ENCODE measurements around the gene SYT1. TPM values are rescaled to one million over a fixed set of nuclear protein-coding genes. Genes with fewer than 3 reads are reported as not detected.

The SYT1 gene
- total RNA-seq, 1 experiment from 2014 or later, result 15.8 TPM

GRCh38 chr12:79451978-79452377, 587.4 kb downstream of the SYT1 start:
- no peak for TF ChIP-seq CTCF (conservative IDR thresholded peaks at IDR 0.05)
- H3K27ac ChIP-seq (ENCODE audit: insufficient read length, low read depth, low read length), result no peak overlapping the region

More at GRCh38 chr12:79451978-79452377, 587.4 kb downstream of the SYT1 start:
- Histone ChIP-seq H2BK15ac (ENCODE audit: low read depth, low read length) (no peak overlapping the region), H2AFZ (ENCODE audit: low read length) (no peak overlapping the region), H3K9me3 (ENCODE audit: control insufficient read depth, low read depth, low read length) (no peaks in the 10 kb centered on the region), H4K20me1 (ENCODE audit: control insufficient read depth, insufficient read depth, insufficient read length) (no peaks in the 10 kb centered on the region), H3K18ac (ENCODE audit: insufficient read length, low read depth, low read length) (no peak overlapping the region), H3K27me3 (ENCODE audit: insufficient read depth, low read length) (no peaks in the 10 kb centered on the region), H2BK20ac (ENCODE audit: low read depth, low read length, poor library complexity, severe bottlenecking) (no peak overlapping the region), H4K91ac (ENCODE audit: insufficient read length, low read depth, low read length) (no peak overlapping the region), H4K5ac (ENCODE audit: insufficient read length, low read depth, low read length) (no peak overlapping the region), H2AK5ac (ENCODE audit: insufficient read length, low read length) (no peak overlapping the region), H3K23me2 (ENCODE audit: insufficient read length, low read depth, low read length, poor library complexity, severe bottlenecking) (no peaks in the 10 kb centered on the region), H2BK120ac (ENCODE audit: low read depth, low read length, poor library complexity, severe bottlenecking) (no peak overlapping the region), H3K23ac (ENCODE audit: insufficient read length, low read depth, low read length) (no peak overlapping the region), H2BK5ac (ENCODE audit: insufficient read length, low read length) (no peak overlapping the region), H3K56ac (ENCODE audit: insufficient read length, low read depth, low read length) (no peak overlapping the region), H4K8ac (replicated peaks; ENCODE audit: insufficient read length, low read depth, low read length) (no peak overlapping the region), H3K14ac (ENCODE audit: insufficient read depth, low read length) (no peak overlapping the region), H2BK12ac (ENCODE audit: insufficient read length, low read depth, low read length) (no peak overlapping the region), H3K79me2 (ENCODE audit: insufficient read depth, low read length) (no peaks in the 10 kb centered on the region), H3K4me2 (ENCODE audit: insufficient read depth, insufficient read length, low read length) (no peak overlapping the region), H3K4ac (ENCODE audit: low read depth, low read length) (no peak overlapping the region), H3K4me1 (ENCODE audit: insufficient read depth, low read length) (peaks cover 13% of the 10 kb centered on the region), H3K9ac (ENCODE audit: extremely low read depth, insufficient read length, low read length) (no peak overlapping the region), H3K79me1 (ENCODE audit: insufficient read depth, low read depth, low read length, poor library complexity, severe bottlenecking) (no peaks in the 10 kb centered on the region), H3T11ph (ENCODE audit: low read length) (no peak overlapping the region)
- Mint-ChIP-seq H3K27ac (no peak overlapping the region), H3K27me3 (ENCODE audit: low read depth) (no peaks in the 10 kb centered on the region), H3K4me1 (peaks cover 15 to 22% of the 10 kb centered on the region in 2 experiments), H3K36me3 (ENCODE audit: insufficient read depth in 1 of 3, low read depth in 3 of 3) (no peaks in the 10 kb centered on the region; a peak in 2 of 7 replicates), H3K4me3 (no peak overlapping the region), H3K9me3 (no peaks in the 10 kb centered on the region)
- DNase-seq, result no peak
- WGBS (ENCODE audit: extremely low coverage, insufficient read length, low lambda C conversion rate), result no CpG with 5 or more reads among the region's 6 CpGs

Data from H9 (cell line).